Endothelial cell of umbilical vein (primary cell): ENCODE data around the gene SLC7A7. TPM values are rescaled to one million over a fixed set of nuclear protein-coding genes. Genes with fewer than 3 reads are reported as not detected.

ENCODE experiments used
- BruUV-seq: library from RNA; stranded (reverse); fragments of 400-500 nt; replicated peaks from 2 replicates; lab custom pipeline; 2021; lab: Mats Ljungman, UMichigan
- CTCF ChIA-PET: fragments of 300-600, 350-600 bp; sonication (Branson Sonifier 250); formaldehyde crosslinking; loops from one replicate; lab custom pipeline; 2021; ENCODE audit warnings: antibody characterized with exemption, inconsistent platforms; lab: Charles Lee
- POLR2A ChIA-PET: fragments of 300-600, 350-600 bp; sonication (Branson Sonifier 250); formaldehyde crosslinking; loops from one replicate; lab custom pipeline; 2021; ENCODE audit warnings: antibody characterized with exemption, inconsistent platforms; lab: Charles Lee
- DNase-seq: peaks from one replicate; pipeline ENCODE4 v3.0.0-alpha.2; 2011; ENCODE audit warnings: low read depth, low spot score
- FAIRE-seq: peaks from 2 replicates; lab custom pipeline; 2011; peaks lifted over from hg19 to GRCh38; lab: Jason Lieb, UNC
- H2AFZ ChIP-seq: 2 replicates; pipeline ENCODE4 v1.6.0; 2012; ENCODE audit warnings: low read depth, low read length, control low read depth, inconsistent platforms
- H3K27ac ChIP-seq: 2 replicates; pipeline ENCODE4 v1.5.1; 2011; ENCODE audit warnings: low read depth, mild to moderate bottlenecking, control low read depth, low read length, moderate library complexity; ENCODE audit not compliant: insufficient read depth
- H3K27me3 ChIP-seq, 2 experiments: 2 replicates each; pipeline versions ENCODE4 v1.6.0 to v1.6.1; 2011; ENCODE audit warnings: low read length in 2 of 2, mixed read lengths in 1 of 2; ENCODE audit not compliant: control insufficient read depth in 2 of 2, insufficient read depth in 2 of 2
- H3K36me3 ChIP-seq, 2 experiments: 2 replicates in 1 of 2; 3 replicates in 1 of 2; pipeline ENCODE4 v1.5.1; 2011; ENCODE audit warnings: low read length in 2 of 2, mild to moderate bottlenecking in 1 of 2, moderate library complexity in 1 of 2; ENCODE audit not compliant: control insufficient read depth in 2 of 2, insufficient read depth in 2 of 2; ENCODE audit errors: extremely low read depth in 1 of 2
- H3K4me1 ChIP-seq: 3 replicates; pipeline ENCODE4 v1.5.1; 2011; ENCODE audit warnings: mild to moderate bottlenecking, low read length; ENCODE audit not compliant: control insufficient read depth, insufficient read depth; ENCODE audit errors: extremely low read depth
- H3K4me2 ChIP-seq: 2 replicates; pipeline ENCODE4 v1.6.1; 2011; ENCODE audit warnings: low read length, control low read depth, mixed read lengths; ENCODE audit not compliant: insufficient read depth
- H3K4me3 ChIP-seq, 3 experiments: fragments of 200-600 bp in 1 of 3; sonication (generic), shearing (Covaris generic) in 1 of 3; replicated peaks in 1 of 3; 2 replicates each; pipeline ENCODE4 v1.5.1; 2011 to 2016; ENCODE audit warnings: control low read depth in 3 of 3, low read length in 3 of 3, mild to moderate bottlenecking in 2 of 3, inconsistent platforms in 1 of 3, low read depth in 1 of 3, moderate library complexity in 1 of 3; ENCODE audit not compliant: insufficient read depth in 1 of 3
- H3K79me2 ChIP-seq: 2 replicates; pipeline ENCODE4 v1.6.0; 2012; ENCODE audit warnings: low read length, inconsistent platforms; ENCODE audit not compliant: control insufficient read depth, insufficient read depth
- H3K9ac ChIP-seq: replicated peaks from 2 replicates; pipeline ENCODE3; 2011; ENCODE audit warnings: low read length, control low read depth; ENCODE audit not compliant: insufficient read depth; ENCODE audit errors: extremely low read depth
- H3K9me1 ChIP-seq: replicated peaks from 3 replicates; pipeline ENCODE4 v1.6.0; 2011; ENCODE audit warnings: mild to moderate bottlenecking, low read length; ENCODE audit not compliant: control insufficient read depth, insufficient read depth; ENCODE audit errors: extremely low read depth
- H3K9me3 ChIP-seq: replicated peaks from 2 replicates; pipeline ENCODE4 v1.5.1; 2012; ENCODE audit warnings: low read length, inconsistent platforms; ENCODE audit not compliant: control insufficient read depth, insufficient read depth
- H4K20me1 ChIP-seq: replicated peaks from 2 replicates; pipeline ENCODE3; 2011; ENCODE audit warnings: mild to moderate bottlenecking, low read length; ENCODE audit not compliant: control insufficient read depth, insufficient read depth; ENCODE audit errors: extremely low read depth
- CTCF ChIP-seq, 2 donors: IDR thresholded peaks; 1 replicate in 1 of 2; 2 replicates in 1 of 2; pipeline ENCODE4 v1.5.1; 2011; ENCODE audit warnings: low read length in 2 of 2, mild to moderate bottlenecking in 2 of 2, moderate library complexity in 2 of 2, control low read depth in 1 of 2, inconsistent platforms in 1 of 2, low read depth in 1 of 2; ENCODE audit not compliant: insufficient read depth in 1 of 2; ENCODE audit errors: extremely low read depth in 1 of 2
- EZH2 ChIP-seq: IDR thresholded peaks from 2 replicates; pipeline ENCODE4 v1.6.1; 2012; ENCODE audit warnings: borderline replicate concordance, low read depth, mild to moderate bottlenecking, moderate library complexity, low read length, inconsistent platforms; ENCODE audit not compliant: severe bottlenecking
- FOS ChIP-seq: IDR thresholded peaks from 2 replicates; pipeline ENCODE4 v1.6.1; 2011; ENCODE audit warnings: mild to moderate bottlenecking, low read length, moderate library complexity, borderline replicate concordance; ENCODE audit not compliant: insufficient read depth
- GATA2 ChIP-seq: IDR thresholded peaks from 2 replicates; pipeline ENCODE4 v1.7.0; 2011; ENCODE audit warnings: low read depth, mild to moderate bottlenecking, moderate library complexity, mixed read lengths, low read length; ENCODE audit not compliant: insufficient read length, insufficient read depth
- JUN ChIP-seq: IDR thresholded peaks from 2 replicates; pipeline ENCODE4 v1.6.1; 2011; ENCODE audit warnings: borderline replicate concordance, low read depth; ENCODE audit not compliant: insufficient read length, insufficient read depth
- MAX ChIP-seq: IDR thresholded peaks from 2 replicates; pipeline ENCODE4 v1.6.1; 2011; ENCODE audit not compliant: insufficient read depth, insufficient read length
- MYC ChIP-seq: IDR thresholded peaks from one replicate; pipeline ENCODE4 v1.6.1; 2011; ENCODE audit warnings: mild to moderate bottlenecking, low read depth, low read length
- POLR2A ChIP-seq: IDR thresholded peaks from 2 replicates; pipeline ENCODE4 v1.6.1; 2012; ENCODE audit warnings: low read depth, mild to moderate bottlenecking, control low read depth, low read length
- POLR2AphosphoS5 ChIP-seq: IDR thresholded peaks from 2 replicates; pipeline ENCODE4 v1.6.1; 2012; ENCODE audit warnings: low read depth, mild to moderate bottlenecking, control low read depth, low read length, moderate library complexity; ENCODE audit not compliant: insufficient read depth
- dilution Hi-C: fragments of 300-500 bp; cut with MboI; formaldehyde crosslinking; loops from one replicate; pipeline ENCODE4 v1.15.0; 2019; ENCODE audit warnings: low sequenced_read_pairs; ENCODE audit not compliant: extremely low pct_ligation_motif_present
- intact Hi-C: fragments of 100-400 bp; cut with micrococcal nuclease; formaldehyde crosslinking; loops from one replicate; pipeline ENCODE4 v1.10.0; 2022
- polyA plus RNA-seq, 4 experiments: library from polyadenylated mRNA; depleted of rRNA in 3 of 4; stranded (reverse) in 3 of 4; unstranded in 1 of 4; fragments of >200 nt; gene quantifications; 2 replicates each; pipeline versions ENCODE4 v1.2.1 to v1.2.3, GENCODE V29; 2011 to 2012; ENCODE audit warnings: missing spikeins in 1 of 4
- total RNA-seq: library from RNA; stranded (reverse); gene quantifications from 2 replicates; pipeline ENCODE4 v1.2.3, GENCODE V29; 2021

SLC7A7 gene
- total and polyA plus RNA-seq, 2 donors (not counting 3 experiments of a cell fraction or from before 2014, with no cell fraction given) = 22.5 to 94.0 TPM

DNA sequence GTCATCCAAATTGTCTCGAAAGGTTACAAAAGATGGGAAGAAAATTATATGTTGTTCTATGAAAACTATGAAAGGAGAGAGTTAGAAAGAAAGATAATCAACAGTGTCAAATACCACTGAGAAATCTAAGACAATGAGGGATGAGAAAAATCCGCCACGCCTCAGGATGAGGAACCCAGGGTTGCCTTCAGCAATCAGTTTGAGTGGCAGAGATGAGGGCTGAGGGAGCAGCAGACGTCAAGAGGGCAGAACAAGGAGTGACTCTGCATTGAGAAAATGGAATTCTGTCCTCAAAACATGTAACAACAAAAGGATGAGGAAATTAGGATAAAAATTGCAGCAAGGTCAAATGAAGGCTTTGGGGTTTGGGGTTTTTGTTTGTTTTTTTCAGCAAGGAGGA is 67.0 kb downstream of the SLC7A7 start:
- H3K27ac ChIP-seq = no peak overlapping the region
- no peak for DNase-seq
- no peak overlapping the region for H3K4me3 ChIP-seq
- no peak overlapping the region for H3K4me2 ChIP-seq
- H2AFZ ChIP-seq = no peak overlapping the region
- H3K9ac ChIP-seq = no peak overlapping the region
- H4K20me1 ChIP-seq = no peaks in the 10 kb centered on the region
- BruUV-seq = no TSS peak
- intact Hi-C loops = no loop called here
- CTCF ChIA-PET = interaction anchor here (2.0 to 2.3 kb wide), 2 partner anchors 14 to 114 kb away, joined by 4 to 7 read pairs; no protein-coding TSS in a partner anchor
- no peaks in the 10 kb centered on the region for H3K9me3 ChIP-seq
- H3K79me2 ChIP-seq = no peaks in the 10 kb centered on the region
- POLR2A ChIA-PET = no interaction called here
- dilution Hi-C loops = no loop called here
- H3K27me3 ChIP-seq = no peaks in the 10 kb centered on the region
- TF ChIP-seq FOS (no peak), CTCF (IDR thresholded peaks at IDR 0.05; ENCODE audit: extremely low read depth in 1 of 2, insufficient read depth in 1 of 2, low read depth in 1 of 2, low read length in 2 of 2) (no peak)
- H3K36me3 ChIP-seq = no peaks in the 10 kb centered on the region
- no peak for FAIRE-seq
- peaks cover 6% of the 10 kb centered on the region for H3K4me1 ChIP-seq
- H3K9me1 ChIP-seq = no peaks in the 10 kb centered on the region

GRCh38 chr14:22747769-22748168 is 67.5 kb downstream of the SLC7A7 start:
- ChIA-PET CTCF (interaction anchor here (2.3 kb wide), 1 partner anchor 14 kb away, joined by 7 read pairs; no protein-coding TSS in a partner anchor), POLR2A (no interaction called here)
- dilution Hi-C loops = no loop called here
- no TSS peak for BruUV-seq
- intact Hi-C loops = no loop called here
- no peaks in the 10 kb centered on the region for H4K20me1 ChIP-seq
- H3K4me3 ChIP-seq = no peak overlapping the region
- peaks cover 6% of the 10 kb centered on the region for H3K4me1 ChIP-seq
- no peak overlapping the region for H2AFZ ChIP-seq
- no peak overlapping the region for H3K4me2 ChIP-seq
- no peaks in the 10 kb centered on the region for H3K27me3 ChIP-seq
- no peak overlapping the region for H3K9ac ChIP-seq
- no peaks in the 10 kb centered on the region for H3K9me3 ChIP-seq
- H3K79me2 ChIP-seq = no peaks in the 10 kb centered on the region
- FAIRE-seq = no peak
- H3K36me3 ChIP-seq = no peaks in the 10 kb centered on the region
- no peak for DNase-seq
- no peak overlapping the region for H3K27ac ChIP-seq
- H3K9me1 ChIP-seq = no peaks in the 10 kb centered on the region
- TF ChIP-seq JUN (no peak), POLR2AphosphoS5 (no peak), MYC (no peak), MAX (no peak), EZH2 (no peak), FOS (no peak), GATA2 (no peak), CTCF (IDR thresholded peaks at IDR 0.05; ENCODE audit: extremely low read depth in 1 of 2, insufficient read depth in 1 of 2, low read depth in 1 of 2, low read length in 2 of 2) (no peak), POLR2A (no peak)
